Smooth muscle cell (in vitro differentiated cells): Measurements from ENCODE around the gene H2AZ1. TPM values are rescaled to one million over a fixed set of nuclear protein-coding genes. Genes with fewer than 3 reads are reported as not detected.

Experiments
- DNase-seq: peaks from one replicate; lab custom pipeline; 2025; ENCODE audit not compliant: unreplicated experiment; lab: John Stamatoyannopoulos, UW
- H2AFZ ChIP-seq: fragments of 200-600 bp; sonication (generic); 2 replicates; pipeline ENCODE4 v1.6.0; 2016; ENCODE audit warnings: antibody characterized with exemption, low read depth, mild to moderate bottlenecking
- H3F3A ChIP-seq: fragments of 200-600 bp; sonication (generic); 2 replicates; pipeline ENCODE4 v1.6.0; 2017; ENCODE audit warnings: antibody characterized with exemption, low read depth
- H3K27ac ChIP-seq: fragments of 200-600 bp; sonication (generic); 2 replicates; pipeline ENCODE4 v1.5.1; 2016; ENCODE audit warnings: low read depth, mild to moderate bottlenecking
- H3K27me3 ChIP-seq: fragments of 200-600 bp; sonication (generic); 2 replicates; pipeline ENCODE4 v1.6.1; 2016; ENCODE audit warnings: low read depth, mild to moderate bottlenecking
- H3K36me3 ChIP-seq: fragments of 200-600 bp; sonication (generic); 2 replicates; pipeline ENCODE4 v1.5.1; 2016; ENCODE audit warnings: low read depth
- H3K4me1 ChIP-seq: fragments of 200-600 bp; sonication (generic); 2 replicates; pipeline ENCODE4 v1.5.1; 2016; ENCODE audit warnings: low read depth
- H3K4me2 ChIP-seq: fragments of 200-600 bp; sonication (generic); 2 replicates; pipeline ENCODE4 v1.6.0; 2016; ENCODE audit warnings: mild to moderate bottlenecking
- H3K4me3 ChIP-seq: fragments of 200-600 bp; sonication (generic); 2 replicates; pipeline ENCODE4 v1.5.1; 2016; ENCODE audit warnings: mild to moderate bottlenecking
- H3K79me2 ChIP-seq: fragments of 200-600 bp; sonication (generic); 2 replicates; pipeline ENCODE4 v1.6.0; 2016; ENCODE audit warnings: low read depth, mild to moderate bottlenecking
- H3K9ac ChIP-seq: fragments of 200-600 bp; sonication (generic); 2 replicates; pipeline ENCODE4 v1.6.0; 2016; ENCODE audit warnings: low read depth
- H3K9me3 ChIP-seq: fragments of 200-600 bp; sonication (generic); replicated peaks from 2 replicates; pipeline ENCODE4 v1.5.1; 2016; ENCODE audit warnings: low read depth
- H4K20me1 ChIP-seq: fragments of 200-600 bp; sonication (generic); 2 replicates; pipeline ENCODE4 v1.6.0; 2016; ENCODE audit warnings: low read depth
- WGBS: methylation state at CpG from one replicate; pipeline ENCODE4 v1.1.7; 2016; ENCODE audit warnings: low lambda C conversion rate; 5-methylcytosine and 5-hydroxymethylcytosine counted together
- polyA plus RNA-seq: library from polyadenylated mRNA; unstranded; fragments of >200 nt; fragmentation: Nextera tagmentation; extraction: Ambion mirVana; gene quantifications from 2 replicates; pipeline ENCODE4 v1.2.1, GENCODE V29; 2016
- total RNA-seq: library from RNA; depleted of rRNA; stranded (reverse); fragments of >200 nt; gene quantifications from 2 replicates; pipeline ENCODE4 v1.2.3, GENCODE V29; 2014
- TF ChIP-seq, protein P1 (sequence below): fragments of 200-600 bp; sonication (generic); IDR thresholded peaks from 2 replicates; pipeline ENCODE4 v1.5.1; 2017; ENCODE audit warnings: borderline replicate concordance, mild to moderate bottlenecking, antibody characterized with exemption; ENCODE audit not compliant: insufficient read depth, poor library complexity, severe bottlenecking

The H2AZ1 gene
- total and polyA plus RNA-seq, 2 experiments from 2014 or later: 497 to 534 TPM

DNA sequence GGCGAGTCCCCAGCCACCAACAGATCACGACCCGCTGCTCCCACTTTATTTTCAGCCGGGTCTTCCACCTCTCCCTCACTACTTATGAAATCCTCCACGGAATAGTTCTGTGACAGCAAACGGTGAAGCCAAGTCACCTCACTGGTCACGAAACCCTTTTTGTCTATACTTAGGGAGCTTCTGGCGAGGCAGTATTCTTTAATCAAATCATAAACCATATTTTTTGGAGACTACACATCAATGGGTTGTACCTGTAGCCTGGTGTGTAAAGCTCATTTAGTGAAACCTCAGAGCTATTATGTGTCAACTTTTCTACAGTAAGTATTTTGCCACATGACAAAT is 809 bp upstream of the H2AZ1 start:
- DNase-seq: no peak
- Histone ChIP-seq H3K9ac (peak overlapping the region; percentile 81), H3K27ac (peak overlapping the region; percentile 74), H3K27me3 (no peaks in the 10 kb centered on the region), H2AFZ (peak overlapping the region; percentile 99), H3K4me3 (peak overlapping the region; percentile 87), H3K9me3 (no peaks in the 10 kb centered on the region), H3K36me3 (no peaks in the 10 kb centered on the region), H3K4me2 (peak overlapping the region; percentile 95), H3K4me1 (peaks cover 24% of the 10 kb centered on the region), H3F3A (peaks cover 21% of the 10 kb centered on the region), H4K20me1 (peaks cover 12% of the 10 kb centered on the region), H3K79me2 (peaks cover 18% of the 10 kb centered on the region)
- WGBS: 5% methylated on average over 8 of the region's 8 CpGs
- TF ChIP-seq, protein P1, sequence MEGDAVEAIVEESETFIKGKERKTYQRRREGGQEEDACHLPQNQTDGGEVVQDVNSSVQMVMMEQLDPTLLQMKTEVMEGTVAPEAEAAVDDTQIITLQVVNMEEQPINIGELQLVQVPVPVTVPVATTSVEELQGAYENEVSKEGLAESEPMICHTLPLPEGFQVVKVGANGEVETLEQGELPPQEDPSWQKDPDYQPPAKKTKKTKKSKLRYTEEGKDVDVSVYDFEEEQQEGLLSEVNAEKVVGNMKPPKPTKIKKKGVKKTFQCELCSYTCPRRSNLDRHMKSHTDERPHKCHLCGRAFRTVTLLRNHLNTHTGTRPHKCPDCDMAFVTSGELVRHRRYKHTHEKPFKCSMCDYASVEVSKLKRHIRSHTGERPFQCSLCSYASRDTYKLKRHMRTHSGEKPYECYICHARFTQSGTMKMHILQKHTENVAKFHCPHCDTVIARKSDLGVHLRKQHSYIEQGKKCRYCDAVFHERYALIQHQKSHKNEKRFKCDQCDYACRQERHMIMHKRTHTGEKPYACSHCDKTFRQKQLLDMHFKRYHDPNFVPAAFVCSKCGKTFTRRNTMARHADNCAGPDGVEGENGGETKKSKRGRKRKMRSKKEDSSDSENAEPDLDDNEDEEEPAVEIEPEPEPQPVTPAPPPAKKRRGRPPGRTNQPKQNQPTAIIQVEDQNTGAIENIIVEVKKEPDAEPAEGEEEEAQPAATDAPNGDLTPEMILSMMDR: no peak

DNA sequence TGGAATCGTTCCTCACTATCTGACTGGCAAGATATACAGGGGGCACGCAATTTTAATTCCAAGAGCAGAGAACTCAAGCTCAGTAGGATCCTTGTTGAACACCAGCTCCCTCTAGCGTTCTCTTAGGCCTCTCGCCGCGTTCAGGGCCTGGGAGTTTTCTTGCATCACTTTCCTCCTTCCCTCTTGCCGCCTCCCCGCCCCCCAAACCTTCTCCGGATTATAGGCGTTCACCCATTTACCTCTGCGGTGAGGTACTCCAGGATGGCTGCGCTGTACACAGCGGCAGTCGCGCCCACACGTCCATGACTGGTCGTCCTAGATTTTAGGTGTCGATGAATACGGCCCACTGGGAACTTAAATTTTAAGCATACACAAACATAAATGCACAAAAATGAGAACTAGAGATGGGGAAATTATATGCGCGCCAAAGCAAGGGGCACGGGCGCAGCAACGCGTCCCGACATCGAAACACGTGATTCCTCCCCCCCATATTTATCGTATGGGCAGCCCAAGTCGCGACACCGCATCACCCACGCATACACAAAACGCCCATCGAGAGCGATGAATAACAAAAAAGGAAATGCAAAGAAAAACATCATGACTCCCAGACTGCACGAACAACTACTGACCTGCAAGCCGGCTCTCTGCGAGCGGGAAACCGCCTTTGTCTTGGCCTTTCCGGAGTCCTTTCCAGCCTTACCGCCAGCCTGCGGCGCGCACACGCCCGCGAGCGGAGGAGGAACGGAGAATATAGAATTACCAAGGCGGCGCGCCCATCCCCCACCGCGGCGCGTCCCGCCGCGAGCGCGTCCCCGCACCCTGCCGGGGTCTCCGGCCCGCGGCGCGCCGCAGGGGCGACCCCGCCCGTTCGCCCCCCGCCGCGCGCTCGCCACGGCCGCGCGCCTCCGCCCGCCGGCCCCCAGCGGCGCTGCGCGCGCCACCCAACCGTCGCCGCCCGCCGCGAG is 759 bp downstream of the H2AZ1 start:
- peaks cover 34% of the 10 kb centered on the region for H3K79me2 ChIP-seq
- peaks cover 19% of the 10 kb centered on the region for H4K20me1 ChIP-seq
- peak overlapping the region; percentile 95 for H3K4me2 ChIP-seq
- H3K27me3 ChIP-seq: no peaks in the 10 kb centered on the region
- H3K4me1 ChIP-seq: peaks cover 32% of the 10 kb centered on the region
- H2AFZ ChIP-seq: peak overlapping the region; percentile 12
- H3K9ac ChIP-seq: peak overlapping the region; percentile 88
- peaks cover 21% of the 10 kb centered on the region for H3F3A ChIP-seq
- WGBS: 1% methylated on average over 53 of the region's 98 CpGs
- DNase-seq: peak; percentile 59
- peak overlapping the region; percentile 87 for H3K4me3 ChIP-seq
- no peaks in the 10 kb centered on the region for H3K36me3 ChIP-seq
- H3K9me3 ChIP-seq: no peaks in the 10 kb centered on the region
- TF ChIP-seq, protein P1: peak; percentile 76
- peak overlapping the region; percentile 85 for H3K27ac ChIP-seq

DNA sequence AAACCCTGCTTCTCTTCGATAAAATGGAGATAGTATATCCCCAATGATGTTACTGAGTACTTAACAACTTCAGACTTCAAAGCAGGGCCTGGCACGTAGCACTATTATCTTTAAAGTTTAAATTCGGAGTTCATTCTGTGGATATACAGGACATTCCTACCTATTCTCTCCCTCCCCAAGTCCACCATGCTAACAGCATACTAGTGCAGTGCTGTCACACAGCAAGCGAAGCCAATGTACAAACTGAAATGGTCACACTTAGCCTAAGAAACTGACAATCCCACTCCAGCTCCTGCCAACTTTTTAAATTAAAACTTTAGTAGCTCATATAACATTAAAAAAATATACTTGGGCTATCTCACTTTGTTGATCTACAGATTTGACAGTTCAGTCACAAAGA is 2.5 kb downstream of the H2AZ1 start:
- TF ChIP-seq, protein P1: no peak
- Histone ChIP-seq H3K9me3 (no peaks in the 10 kb centered on the region), H4K20me1 (peaks cover 33% of the 10 kb centered on the region), H3K4me3 (peak overlapping the region; percentile 90), H3K27ac (peak overlapping the region; percentile 85), H3K4me1 (peaks cover 32% of the 10 kb centered on the region), H3K9ac (no peak overlapping the region), H2AFZ (no peak overlapping the region), H3K79me2 (peaks cover 51% of the 10 kb centered on the region), H3K36me3 (no peaks in the 10 kb centered on the region), H3K27me3 (no peaks in the 10 kb centered on the region), H3K4me2 (peak overlapping the region; percentile 93), H3F3A (peaks cover 21% of the 10 kb centered on the region)
- 69% methylated on average over 4 of the region's 4 CpGs for WGBS
- no peak for DNase-seq
